Chondrocyte (in vitro differentiated cells): ENCODE measurements around the gene WNT11. TPM values are rescaled to one million over a fixed set of nuclear protein-coding genes. Genes with fewer than 3 reads are reported as not detected.

Experiments used
- DNase-seq: peaks from one replicate; pipeline ENCODE4 v3.0.0; 2021; ENCODE audit warnings: mixed read lengths, low spot score
- H3K27ac Mint-ChIP-seq: one replicate; pipeline ENCODE4 v1.8.0; 2021; ENCODE audit warnings: mild to moderate bottlenecking, moderate library complexity, mixed read lengths; ENCODE audit not compliant: unreplicated experiment
- H3K27me3 Mint-ChIP-seq: 2 replicates; pipeline ENCODE4 v1.8.0; 2021; ENCODE audit warnings: low read depth, mixed read lengths
- H3K36me3 Mint-ChIP-seq: 2 replicates; pipeline ENCODE4 v1.8.0; 2021; ENCODE audit warnings: low read depth, mixed read lengths
- H3K4me1 Mint-ChIP-seq: 2 replicates; pipeline ENCODE4 v1.8.0; 2021; ENCODE audit warnings: low read depth, mild to moderate bottlenecking, mixed read lengths
- H3K4me3 Mint-ChIP-seq: one replicate; pipeline ENCODE4 v1.8.0; 2021; ENCODE audit warnings: mild to moderate bottlenecking, moderate library complexity, mixed read lengths; ENCODE audit not compliant: unreplicated experiment
- H3K9me3 Mint-ChIP-seq: 2 replicates; pipeline ENCODE4 v1.8.0; 2021; ENCODE audit warnings: low read depth, mixed read lengths
- CTCF ChIP-seq: fragments of 200-600 bp; sonication (generic); IDR thresholded peaks from 2 replicates; pipeline ENCODE4 v1.5.0; 2021; ENCODE audit warnings: antibody characterized with exemption, mild to moderate bottlenecking, moderate library complexity
- total RNA-seq: library from RNA; stranded (reverse); gene quantifications from 3 replicates; pipeline ENCODE4 v1.2.1, GENCODE V29; 2021

The WNT11 gene
- total RNA-seq, 1 donor from 2014 or later = 24.5 TPM

- Mint-ChIP-seq H3K4me1 (no peaks in the 10 kb centered on the region), H3K36me3 (peaks cover 6% of the 10 kb centered on the region), H3K27me3 (no peaks in the 10 kb centered on the region), H3K27ac (no peak overlapping the region), H3K9me3 (no peaks in the 10 kb centered on the region), H3K4me3 (no peak overlapping the region)
- TF ChIP-seq CTCF = no peak
- DNase-seq = no peak
Measured at GRCh38 chr11:76197941-76198640, 8.2 kb downstream of the WNT11 start.

GRCh38 chr11:76197332-76197731, 9.0 kb downstream of the WNT11 start:
- no peak for DNase-seq
- no peak for TF ChIP-seq CTCF
- no peaks in the 10 kb centered on the region for H3K27me3 Mint-ChIP-seq
- no peaks in the 10 kb centered on the region for H3K4me1 Mint-ChIP-seq
- H3K27ac Mint-ChIP-seq = no peak overlapping the region
- H3K9me3 Mint-ChIP-seq = no peaks in the 10 kb centered on the region
- no peak overlapping the region for H3K4me3 Mint-ChIP-seq
- peaks cover 6% of the 10 kb centered on the region for H3K36me3 Mint-ChIP-seq

GRCh38 chr11:76196849-76197248, 9.5 kb downstream of the WNT11 start:
- Mint-ChIP-seq H3K27me3 (no peaks in the 10 kb centered on the region), H3K9me3 (no peaks in the 10 kb centered on the region), H3K27ac (no peak overlapping the region), H3K4me3 (no peak overlapping the region), H3K36me3 (peaks cover 6% of the 10 kb centered on the region), H3K4me1 (no peaks in the 10 kb centered on the region)
- no peak for DNase-seq
- TF ChIP-seq CTCF = no peak

- Mint-ChIP-seq H3K4me1 (peaks cover 15% of the 10 kb centered on the region), H3K36me3 (peaks cover 9% of the 10 kb centered on the region), H3K27ac (no peak overlapping the region), H3K4me3 (no peak overlapping the region), H3K27me3 (no peaks in the 10 kb centered on the region), H3K9me3 (no peaks in the 10 kb centered on the region)
- no peak for DNase-seq
- no peak for TF ChIP-seq CTCF
Measured at GRCh38 chr11:76194872-76195668, 11.2 kb downstream of the WNT11 start.

GRCh38 chr11:76193219-76193618, 13.1 kb downstream of the WNT11 start:
- Mint-ChIP-seq H3K27me3 (no peaks in the 10 kb centered on the region), H3K4me1 (peaks cover 16% of the 10 kb centered on the region), H3K36me3 (peaks cover 9% of the 10 kb centered on the region), H3K4me3 (no peak overlapping the region), H3K27ac (no peak overlapping the region), H3K9me3 (no peaks in the 10 kb centered on the region)
- TF ChIP-seq CTCF = no peak
- no peak for DNase-seq
